Smooth muscle cell (in vitro differentiated cells): ENCODE data around the gene LRRK2. TPM values are rescaled to one million over a fixed set of nuclear protein-coding genes. Genes with fewer than 3 reads are reported as not detected.

ENCODE experiments used
- DNase-seq: peaks from one replicate; lab custom pipeline; 2025; ENCODE audit not compliant: unreplicated experiment; lab: John Stamatoyannopoulos, UW
- H2AFZ ChIP-seq: fragments of 200-600 bp; sonication (generic); 2 replicates; pipeline ENCODE4 v1.6.0; 2016; ENCODE audit warnings: antibody characterized with exemption, low read depth, mild to moderate bottlenecking
- H3F3A ChIP-seq: fragments of 200-600 bp; sonication (generic); 2 replicates; pipeline ENCODE4 v1.6.0; 2017; ENCODE audit warnings: antibody characterized with exemption, low read depth
- H3K27ac ChIP-seq: fragments of 200-600 bp; sonication (generic); 2 replicates; pipeline ENCODE4 v1.5.1; 2016; ENCODE audit warnings: low read depth, mild to moderate bottlenecking
- H3K27me3 ChIP-seq: fragments of 200-600 bp; sonication (generic); 2 replicates; pipeline ENCODE4 v1.6.1; 2016; ENCODE audit warnings: low read depth, mild to moderate bottlenecking
- H3K36me3 ChIP-seq: fragments of 200-600 bp; sonication (generic); 2 replicates; pipeline ENCODE4 v1.5.1; 2016; ENCODE audit warnings: low read depth
- H3K4me1 ChIP-seq: fragments of 200-600 bp; sonication (generic); 2 replicates; pipeline ENCODE4 v1.5.1; 2016; ENCODE audit warnings: low read depth
- H3K4me2 ChIP-seq: fragments of 200-600 bp; sonication (generic); 2 replicates; pipeline ENCODE4 v1.6.0; 2016; ENCODE audit warnings: mild to moderate bottlenecking
- H3K4me3 ChIP-seq: fragments of 200-600 bp; sonication (generic); 2 replicates; pipeline ENCODE4 v1.5.1; 2016; ENCODE audit warnings: mild to moderate bottlenecking
- H3K79me2 ChIP-seq: fragments of 200-600 bp; sonication (generic); 2 replicates; pipeline ENCODE4 v1.6.0; 2016; ENCODE audit warnings: low read depth, mild to moderate bottlenecking
- H3K9ac ChIP-seq: fragments of 200-600 bp; sonication (generic); 2 replicates; pipeline ENCODE4 v1.6.0; 2016; ENCODE audit warnings: low read depth
- H3K9me3 ChIP-seq: fragments of 200-600 bp; sonication (generic); replicated peaks from 2 replicates; pipeline ENCODE4 v1.5.1; 2016; ENCODE audit warnings: low read depth
- H4K20me1 ChIP-seq: fragments of 200-600 bp; sonication (generic); 2 replicates; pipeline ENCODE4 v1.6.0; 2016; ENCODE audit warnings: low read depth
- WGBS: methylation state at CpG from one replicate; pipeline ENCODE4 v1.1.7; 2016; ENCODE audit warnings: low lambda C conversion rate; 5-methylcytosine and 5-hydroxymethylcytosine counted together
- polyA plus RNA-seq: library from polyadenylated mRNA; unstranded; fragments of >200 nt; fragmentation: Nextera tagmentation; extraction: Ambion mirVana; gene quantifications from 2 replicates; pipeline ENCODE4 v1.2.1, GENCODE V29; 2016
- total RNA-seq: library from RNA; depleted of rRNA; stranded (reverse); fragments of >200 nt; gene quantifications from 2 replicates; pipeline ENCODE4 v1.2.3, GENCODE V29; 2014
- TF ChIP-seq, protein P1 (sequence below): fragments of 200-600 bp; sonication (generic); IDR thresholded peaks from 2 replicates; pipeline ENCODE4 v1.5.1; 2017; ENCODE audit warnings: borderline replicate concordance, mild to moderate bottlenecking, antibody characterized with exemption; ENCODE audit not compliant: insufficient read depth, poor library complexity, severe bottlenecking

Gene LRRK2
- total and polyA plus RNA-seq, 2 experiments from 2014 or later: not detected

DNA sequence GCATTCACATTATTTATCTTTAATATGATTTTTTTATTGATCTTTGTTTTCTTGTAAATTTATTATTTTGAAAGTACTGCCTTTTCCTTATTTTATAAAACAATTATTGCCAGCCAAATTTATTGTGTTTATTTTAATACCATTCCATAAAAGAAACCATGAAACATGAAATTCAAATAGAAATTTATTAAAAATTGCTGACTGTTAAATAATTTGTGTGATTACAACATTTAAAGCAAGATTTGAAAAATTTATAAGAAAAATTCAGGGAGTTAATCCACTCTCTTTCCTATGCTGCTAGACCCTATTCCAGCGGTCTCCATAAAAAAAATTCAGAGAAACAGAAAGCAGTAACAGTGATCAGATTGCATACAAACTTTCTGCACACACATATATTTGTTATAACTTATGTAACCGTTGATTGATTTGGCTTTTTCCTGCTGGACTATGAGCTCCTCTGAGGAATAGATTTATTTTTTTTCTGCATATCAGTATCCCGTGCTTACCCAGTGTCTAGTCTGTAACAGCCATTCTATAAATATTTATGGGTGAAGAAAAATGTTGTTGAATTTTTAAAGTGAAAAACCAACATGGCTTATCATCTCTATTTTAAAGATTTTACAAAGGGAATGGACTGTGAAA is 68.1 kb downstream of the LRRK2 start:
- Histone ChIP-seq H3K36me3 (no peaks in the 10 kb centered on the region), H4K20me1 (no peaks in the 10 kb centered on the region), H3K4me2 (no peak overlapping the region), H2AFZ (no peak overlapping the region), H3K4me1 (no peaks in the 10 kb centered on the region), H3K79me2 (no peaks in the 10 kb centered on the region), H3K9me3 (no peaks in the 10 kb centered on the region), H3K4me3 (no peak overlapping the region), H3K27me3 (no peaks in the 10 kb centered on the region), H3F3A (no peaks in the 10 kb centered on the region), H3K9ac (no peak overlapping the region), H3K27ac (no peak overlapping the region)
- WGBS: 96% methylated on average over 3 of the region's 3 CpGs
- TF ChIP-seq, protein P1, sequence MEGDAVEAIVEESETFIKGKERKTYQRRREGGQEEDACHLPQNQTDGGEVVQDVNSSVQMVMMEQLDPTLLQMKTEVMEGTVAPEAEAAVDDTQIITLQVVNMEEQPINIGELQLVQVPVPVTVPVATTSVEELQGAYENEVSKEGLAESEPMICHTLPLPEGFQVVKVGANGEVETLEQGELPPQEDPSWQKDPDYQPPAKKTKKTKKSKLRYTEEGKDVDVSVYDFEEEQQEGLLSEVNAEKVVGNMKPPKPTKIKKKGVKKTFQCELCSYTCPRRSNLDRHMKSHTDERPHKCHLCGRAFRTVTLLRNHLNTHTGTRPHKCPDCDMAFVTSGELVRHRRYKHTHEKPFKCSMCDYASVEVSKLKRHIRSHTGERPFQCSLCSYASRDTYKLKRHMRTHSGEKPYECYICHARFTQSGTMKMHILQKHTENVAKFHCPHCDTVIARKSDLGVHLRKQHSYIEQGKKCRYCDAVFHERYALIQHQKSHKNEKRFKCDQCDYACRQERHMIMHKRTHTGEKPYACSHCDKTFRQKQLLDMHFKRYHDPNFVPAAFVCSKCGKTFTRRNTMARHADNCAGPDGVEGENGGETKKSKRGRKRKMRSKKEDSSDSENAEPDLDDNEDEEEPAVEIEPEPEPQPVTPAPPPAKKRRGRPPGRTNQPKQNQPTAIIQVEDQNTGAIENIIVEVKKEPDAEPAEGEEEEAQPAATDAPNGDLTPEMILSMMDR: no peak
- DNase-seq: no peak

DNA sequence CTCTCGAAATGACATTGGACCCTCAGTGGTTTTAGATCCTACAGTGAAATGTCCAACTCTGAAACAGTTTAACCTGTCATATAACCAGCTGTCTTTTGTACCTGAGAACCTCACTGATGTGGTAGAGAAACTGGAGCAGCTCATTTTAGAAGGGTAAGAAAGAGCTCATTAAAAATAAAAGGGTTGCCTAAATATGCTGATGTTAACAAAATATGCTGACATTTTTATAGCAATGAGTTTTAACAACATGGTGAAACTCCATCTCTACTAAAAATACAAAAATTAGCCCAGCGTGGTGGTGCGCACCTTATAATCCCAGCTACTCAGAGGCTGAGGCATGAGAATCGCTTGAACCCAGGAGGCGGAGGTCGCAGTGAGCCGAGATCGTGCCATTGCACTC is 73.5 kb downstream of the LRRK2 start:
- no peak for DNase-seq
- H3K4me2 ChIP-seq: no peak overlapping the region
- H3K79me2 ChIP-seq: no peaks in the 10 kb centered on the region
- H3K4me3 ChIP-seq: no peak overlapping the region
- H3K9ac ChIP-seq: no peak overlapping the region
- H3K9me3 ChIP-seq: no peaks in the 10 kb centered on the region
- H3K27ac ChIP-seq: no peak overlapping the region
- H3K27me3 ChIP-seq: no peaks in the 10 kb centered on the region
- no peaks in the 10 kb centered on the region for H3F3A ChIP-seq
- TF ChIP-seq, protein P1: no peak
- no peaks in the 10 kb centered on the region for H3K4me1 ChIP-seq
- no peak overlapping the region for H2AFZ ChIP-seq
- no peaks in the 10 kb centered on the region for H4K20me1 ChIP-seq
- H3K36me3 ChIP-seq: no peaks in the 10 kb centered on the region
- 93% methylated on average over 8 of the region's 8 CpGs for WGBS

DNA sequence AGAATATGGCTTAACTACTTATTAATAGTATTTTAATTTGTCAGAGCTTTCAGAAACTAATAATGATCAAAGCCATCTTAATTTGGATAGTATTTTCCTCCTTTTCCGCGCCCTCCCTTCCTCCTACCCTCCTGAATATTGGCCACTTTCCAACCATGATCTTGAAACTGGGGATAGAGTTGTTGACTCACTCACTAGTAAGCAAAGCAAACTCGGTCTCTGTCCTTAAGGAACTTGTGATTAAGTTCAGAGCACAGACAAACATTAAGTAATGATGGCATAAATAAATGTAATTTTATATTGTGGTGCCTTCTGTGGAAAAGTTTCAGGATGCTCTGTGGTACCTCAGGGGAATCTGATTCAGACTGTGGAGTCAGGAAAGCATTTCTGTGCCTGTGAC is 75.7 kb downstream of the LRRK2 start:
- 78% methylated on average over 3 of the region's 3 CpGs for WGBS
- no peak overlapping the region for H3K4me2 ChIP-seq
- TF ChIP-seq, protein P1: no peak
- no peaks in the 10 kb centered on the region for H3K79me2 ChIP-seq
- H3K27ac ChIP-seq: no peak overlapping the region
- H3K4me1 ChIP-seq: no peaks in the 10 kb centered on the region
- H2AFZ ChIP-seq: no peak overlapping the region
- no peak overlapping the region for H3K9ac ChIP-seq
- H3K36me3 ChIP-seq: no peaks in the 10 kb centered on the region
- H3K9me3 ChIP-seq: no peaks in the 10 kb centered on the region
- no peaks in the 10 kb centered on the region for H3K27me3 ChIP-seq
- no peak overlapping the region for H3K4me3 ChIP-seq
- no peak for DNase-seq
- H4K20me1 ChIP-seq: no peaks in the 10 kb centered on the region
- H3F3A ChIP-seq: no peaks in the 10 kb centered on the region

DNA sequence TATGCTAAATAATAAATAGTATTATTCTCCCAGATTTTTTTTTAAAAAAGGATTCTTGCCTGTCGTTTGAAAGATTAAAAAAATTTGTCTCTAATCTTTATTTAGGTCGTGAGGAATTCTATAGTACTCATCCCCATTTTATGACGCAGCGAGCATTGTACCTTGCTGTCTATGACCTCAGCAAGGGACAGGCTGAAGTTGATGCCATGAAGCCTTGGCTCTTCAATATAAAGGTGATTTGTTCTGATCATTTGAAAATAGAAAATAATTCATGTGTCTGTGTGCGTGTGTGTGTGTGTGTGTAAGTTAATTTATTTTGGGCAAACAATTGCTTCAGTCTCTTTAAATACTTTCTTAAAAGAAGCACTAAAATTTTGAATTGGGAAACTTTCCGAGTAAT is 84.2 kb downstream of the LRRK2 start:
- Histone ChIP-seq H2AFZ (no peak overlapping the region), H3K79me2 (no peaks in the 10 kb centered on the region), H3K9me3 (no peaks in the 10 kb centered on the region), H3K27ac (no peak overlapping the region), H3K9ac (no peak overlapping the region), H3K27me3 (no peaks in the 10 kb centered on the region), H3K36me3 (no peaks in the 10 kb centered on the region), H3F3A (no peaks in the 10 kb centered on the region), H3K4me3 (no peak overlapping the region), H3K4me1 (peaks cover 2% of the 10 kb centered on the region), H3K4me2 (no peak overlapping the region), H4K20me1 (no peaks in the 10 kb centered on the region)
- WGBS: 88% methylated on average over 6 of the region's 6 CpGs
- no peak for DNase-seq
- TF ChIP-seq, protein P1: no peak
